ENCODE results near the gene SPATA2.
"Not testable (repeated sequence)": the region's sequence is repeated elsewhere in the genome, so short reads cannot be mapped to it uniquely, and the experiment has no call there.

The SPATA2 gene

GRCh38 chr20:49882171-49882970 lies 33.0 kb downstream of the SPATA2 start:
- DNase-seq: no peak

- DNase-seq: no peak
Measured at GRCh38 chr20:49880724-49881445, 34.4 kb downstream of the SPATA2 start.

- DNase-seq: no peak
Measured at GRCh38 chr20:49880177-49880576, 35.2 kb downstream of the SPATA2 start.

- DNase-seq: no peak
Measured at GRCh38 chr20:49878977-49879376, 36.4 kb downstream of the SPATA2 start.

GRCh38 chr20:49877386-49877921 lies 37.9 kb downstream of the SPATA2 start:
- DNase-seq: no peak

- DNase-seq: no peak
Measured at GRCh38 chr20:49874696-49875095, 40.6 kb downstream of the SPATA2 start.

GRCh38 chr20:49872056-49872455 lies 43.3 kb downstream of the SPATA2 start:
- DNase-seq: no peak

GRCh38 chr20:49871391-49871948 lies 43.9 kb downstream of the SPATA2 start:
- no peak for DNase-seq

GRCh38 chr20:49870261-49870660 lies 45.1 kb downstream of the SPATA2 start:
- DNase-seq: no peak

- DNase-seq: no peak
Measured at GRCh38 chr20:49868964-49869363, 46.4 kb downstream of the SPATA2 start.

GRCh38 chr20:49868538-49868937 lies 46.8 kb downstream of the SPATA2 start:
- no peak for DNase-seq

- no peak for DNase-seq
Measured at GRCh38 chr20:49867453-49868215, 47.7 kb downstream of the SPATA2 start.

GRCh38 chr20:49866051-49866450 lies 49.3 kb downstream of the SPATA2 start:
- DNase-seq: no peak

- no peak for DNase-seq
Measured at GRCh38 chr20:49865559-49865958, 49.8 kb downstream of the SPATA2 start.

- no peak for DNase-seq
Measured at GRCh38 chr20:49863666-49864065, 51.7 kb downstream of the SPATA2 start.

GRCh38 chr20:49862607-49863200 lies 52.6 kb downstream of the SPATA2 start:
- DNase-seq: no peak

GRCh38 chr20:49861232-49861631 lies 54.1 kb downstream of the SPATA2 start:
- not testable (repeated sequence) for DNase-seq

- DNase-seq: no peak
Measured at GRCh38 chr20:49859807-49860206, 55.5 kb downstream of the SPATA2 start.

- DNase-seq: no peak
Measured at GRCh38 chr20:49859011-49859410, 56.3 kb downstream of the SPATA2 start.

- DNase-seq: no peak
Measured at GRCh38 chr20:49858076-49858585, 57.2 kb downstream of the SPATA2 start.

GRCh38 chr20:49856904-49857303 lies 58.4 kb downstream of the SPATA2 start:
- DNase-seq: no peak

GRCh38 chr20:49854190-49854875 lies 61.0 kb downstream of the SPATA2 start:
- no peak for DNase-seq
